Measurements from ENCODE around the gene SHB.

Gene SHB

DNA sequence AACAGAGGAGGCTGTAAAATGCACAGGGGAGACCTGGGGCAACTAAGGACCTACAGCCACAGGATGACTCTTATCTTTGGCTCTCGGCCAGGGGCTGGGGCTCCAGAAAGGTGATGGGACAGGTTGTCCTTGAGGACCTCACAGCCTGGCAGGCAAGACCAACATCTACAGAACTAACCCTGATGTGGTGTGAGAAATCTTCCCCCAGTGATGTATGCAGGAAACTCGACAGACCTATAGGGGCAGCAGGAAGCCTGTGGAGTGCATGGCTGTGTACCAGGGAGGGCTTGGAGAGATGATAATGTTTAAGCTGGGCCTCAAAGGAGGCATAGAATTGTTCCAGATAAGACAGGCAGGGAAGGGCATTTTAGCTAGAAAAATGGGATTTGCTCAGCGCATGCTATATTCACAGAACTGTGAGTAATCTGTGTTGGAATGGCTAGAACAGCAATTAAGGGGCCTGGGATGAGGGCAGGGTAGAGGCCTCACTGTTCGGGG lies 96.6 kb downstream of the SHB start:
- H3K27me3 ChIP-seq (replicated peaks; ENCODE audit: insufficient read depth, low read length), result no peaks in the 10 kb centered on the region
- H3K9me2 ChIP-seq (replicated peaks; ENCODE audit: insufficient read depth, low read length), result no peaks in the 10 kb centered on the region
- no peaks in the 10 kb centered on the region for H3K36me3 ChIP-seq (replicated peaks; ENCODE audit: insufficient read depth, low read length)
- H3K4me1 ChIP-seq (ENCODE audit: low read length), result no peaks in the 10 kb centered on the region
- no peak overlapping the region for H2AFZ ChIP-seq (ENCODE audit: low read length)
- no peaks in the 10 kb centered on the region for H3K9me3 ChIP-seq (replicated peaks; ENCODE audit: insufficient read depth, low read length)
- DNase-seq, result no peak
- no peak overlapping the region for H3K9ac ChIP-seq (ENCODE audit: low read length)
- H4K20me1 ChIP-seq (ENCODE audit: insufficient read depth, low read length), result no peaks in the 10 kb centered on the region
- TF ChIP-seq, protein P1, sequence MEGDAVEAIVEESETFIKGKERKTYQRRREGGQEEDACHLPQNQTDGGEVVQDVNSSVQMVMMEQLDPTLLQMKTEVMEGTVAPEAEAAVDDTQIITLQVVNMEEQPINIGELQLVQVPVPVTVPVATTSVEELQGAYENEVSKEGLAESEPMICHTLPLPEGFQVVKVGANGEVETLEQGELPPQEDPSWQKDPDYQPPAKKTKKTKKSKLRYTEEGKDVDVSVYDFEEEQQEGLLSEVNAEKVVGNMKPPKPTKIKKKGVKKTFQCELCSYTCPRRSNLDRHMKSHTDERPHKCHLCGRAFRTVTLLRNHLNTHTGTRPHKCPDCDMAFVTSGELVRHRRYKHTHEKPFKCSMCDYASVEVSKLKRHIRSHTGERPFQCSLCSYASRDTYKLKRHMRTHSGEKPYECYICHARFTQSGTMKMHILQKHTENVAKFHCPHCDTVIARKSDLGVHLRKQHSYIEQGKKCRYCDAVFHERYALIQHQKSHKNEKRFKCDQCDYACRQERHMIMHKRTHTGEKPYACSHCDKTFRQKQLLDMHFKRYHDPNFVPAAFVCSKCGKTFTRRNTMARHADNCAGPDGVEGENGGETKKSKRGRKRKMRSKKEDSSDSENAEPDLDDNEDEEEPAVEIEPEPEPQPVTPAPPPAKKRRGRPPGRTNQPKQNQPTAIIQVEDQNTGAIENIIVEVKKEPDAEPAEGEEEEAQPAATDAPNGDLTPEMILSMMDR (IDR thresholded peaks at IDR 0.05; ENCODE audit: low read length), result no peak
- TF ChIP-seq EZH2phosphoT487 (IDR thresholded peaks at IDR 0.05; ENCODE audit: low read length), result no peak
- no peak for TF ChIP-seq EZH2 (optimal IDR thresholded peaks at IDR 0.05; ENCODE audit: low read depth, low read length)
- no peak overlapping the region for H3K4me3 ChIP-seq (ENCODE audit: low read length)
- H3K4me2 ChIP-seq (ENCODE audit: low read depth, low read length), result no peak overlapping the region
- no peaks in the 10 kb centered on the region for H3K79me2 ChIP-seq (ENCODE audit: low read length)
- H3F3A ChIP-seq (ENCODE audit: insufficient read depth, low read length), result no peaks in the 10 kb centered on the region
- no peak overlapping the region for H3K27ac ChIP-seq (ENCODE audit: low read length)

DNA sequence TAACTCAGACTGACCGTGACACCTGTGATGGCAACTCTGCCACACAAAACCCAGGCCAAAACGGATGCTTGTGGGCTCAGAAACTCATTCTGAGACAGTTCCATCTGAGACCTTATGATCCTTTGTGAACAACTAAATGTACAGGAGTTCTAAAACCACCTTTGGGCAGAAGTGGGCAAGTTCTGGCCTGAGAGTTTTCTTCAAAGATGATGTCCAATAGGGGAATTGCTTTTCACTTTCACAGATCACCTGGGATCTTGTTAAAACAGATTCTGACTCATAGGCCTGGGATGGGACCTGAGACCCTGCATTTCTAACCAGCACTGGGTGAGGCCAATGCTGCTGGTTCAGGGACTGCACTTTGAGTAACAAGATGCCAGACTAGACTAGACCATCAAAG lies 97.3 kb downstream of the SHB start:
- Histone ChIP-seq H3K9me3 (replicated peaks; ENCODE audit: insufficient read depth, low read length) (no peaks in the 10 kb centered on the region), H4K20me1 (ENCODE audit: insufficient read depth, low read length) (no peaks in the 10 kb centered on the region), H3K79me2 (ENCODE audit: low read length) (no peaks in the 10 kb centered on the region), H3K4me1 (ENCODE audit: low read length) (no peaks in the 10 kb centered on the region), H3K27ac (ENCODE audit: low read length) (no peak overlapping the region), H3K9ac (ENCODE audit: low read length) (no peak overlapping the region), H3K4me3 (ENCODE audit: low read length) (no peak overlapping the region), H3K9me2 (replicated peaks; ENCODE audit: insufficient read depth, low read length) (no peaks in the 10 kb centered on the region), H3K36me3 (replicated peaks; ENCODE audit: insufficient read depth, low read length) (no peaks in the 10 kb centered on the region), H3K27me3 (replicated peaks; ENCODE audit: insufficient read depth, low read length) (no peaks in the 10 kb centered on the region), H3F3A (ENCODE audit: insufficient read depth, low read length) (no peaks in the 10 kb centered on the region), H3K4me2 (ENCODE audit: low read depth, low read length) (no peak overlapping the region), H2AFZ (ENCODE audit: low read length) (no peak overlapping the region)
- TF ChIP-seq EZH2phosphoT487 (IDR thresholded peaks at IDR 0.05; ENCODE audit: low read length) (no peak), EZH2 (optimal IDR thresholded peaks at IDR 0.05; ENCODE audit: low read depth, low read length) (no peak)
- TF ChIP-seq, protein P1 (IDR thresholded peaks at IDR 0.05; ENCODE audit: low read length), result no peak
- DNase-seq, result no peak

GRCh38 chr9:37971108-37971459 lies 97.9 kb downstream of the SHB start:
- Histone ChIP-seq H3K9me2 (replicated peaks; ENCODE audit: insufficient read depth, low read length) (no peaks in the 10 kb centered on the region), H3K79me2 (ENCODE audit: low read length) (no peaks in the 10 kb centered on the region), H4K20me1 (ENCODE audit: insufficient read depth, low read length) (no peaks in the 10 kb centered on the region), H3K4me1 (ENCODE audit: low read length) (no peaks in the 10 kb centered on the region), H3K27ac (ENCODE audit: low read length) (no peak overlapping the region), H2AFZ (ENCODE audit: low read length) (no peak overlapping the region), H3K4me2 (ENCODE audit: low read depth, low read length) (no peak overlapping the region), H3K27me3 (replicated peaks; ENCODE audit: insufficient read depth, low read length) (no peaks in the 10 kb centered on the region), H3K36me3 (replicated peaks; ENCODE audit: insufficient read depth, low read length) (no peaks in the 10 kb centered on the region), H3K9ac (ENCODE audit: low read length) (no peak overlapping the region), H3K4me3 (ENCODE audit: low read length) (no peak overlapping the region), H3F3A (ENCODE audit: insufficient read depth, low read length) (no peaks in the 10 kb centered on the region), H3K9me3 (replicated peaks; ENCODE audit: insufficient read depth, low read length) (no peaks in the 10 kb centered on the region)
- DNase-seq, result no peak
- TF ChIP-seq EZH2 (optimal IDR thresholded peaks at IDR 0.05; ENCODE audit: low read depth, low read length) (no peak), EZH2phosphoT487 (IDR thresholded peaks at IDR 0.05; ENCODE audit: low read length) (no peak)
- TF ChIP-seq, protein P1 (IDR thresholded peaks at IDR 0.05; ENCODE audit: low read length), result no peak
